Stimulated activated naive CD8-positive, alpha-beta T cell treated with anti-CD3 and anti-CD28 coated beads, Interleukin-15, Interleukin-2, amounts not matched to agents 100 ng/mL and 50 ng/mL, for 24 hours (primary cell): ENCODE data around the gene PRSS48.
"Not testable (repeated sequence)": the region's sequence is repeated elsewhere in the genome, so short reads cannot be mapped to it uniquely, and the experiment has no call there.

Experiments
- H3K27ac Mint-ChIP-seq: one replicate; pipeline ENCODE4 v1.8.0; 2021; ENCODE audit warnings: mild to moderate bottlenecking, mixed read lengths
- H3K27me3 Mint-ChIP-seq: one replicate; pipeline ENCODE4 v1.8.0; 2021; ENCODE audit warnings: mixed read lengths
- H3K36me3 Mint-ChIP-seq: one replicate; pipeline ENCODE4 v1.8.0; 2021; ENCODE audit warnings: low read depth, mixed read lengths
- H3K4me1 Mint-ChIP-seq: one replicate; pipeline ENCODE4 v1.8.0; 2021; ENCODE audit warnings: low read depth, mixed read lengths
- H3K4me3 Mint-ChIP-seq: one replicate; pipeline ENCODE4 v1.8.0; 2021; ENCODE audit warnings: mild to moderate bottlenecking, mixed read lengths
- H3K9me3 Mint-ChIP-seq: one replicate; pipeline ENCODE4 v1.8.0; 2021; ENCODE audit warnings: mixed read lengths

Gene PRSS48, protein sequence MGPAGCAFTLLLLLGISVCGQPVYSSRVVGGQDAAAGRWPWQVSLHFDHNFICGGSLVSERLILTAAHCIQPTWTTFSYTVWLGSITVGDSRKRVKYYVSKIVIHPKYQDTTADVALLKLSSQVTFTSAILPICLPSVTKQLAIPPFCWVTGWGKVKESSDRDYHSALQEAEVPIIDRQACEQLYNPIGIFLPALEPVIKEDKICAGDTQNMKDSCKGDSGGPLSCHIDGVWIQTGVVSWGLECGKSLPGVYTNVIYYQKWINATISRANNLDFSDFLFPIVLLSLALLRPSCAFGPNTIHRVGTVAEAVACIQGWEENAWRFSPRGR

DNA sequence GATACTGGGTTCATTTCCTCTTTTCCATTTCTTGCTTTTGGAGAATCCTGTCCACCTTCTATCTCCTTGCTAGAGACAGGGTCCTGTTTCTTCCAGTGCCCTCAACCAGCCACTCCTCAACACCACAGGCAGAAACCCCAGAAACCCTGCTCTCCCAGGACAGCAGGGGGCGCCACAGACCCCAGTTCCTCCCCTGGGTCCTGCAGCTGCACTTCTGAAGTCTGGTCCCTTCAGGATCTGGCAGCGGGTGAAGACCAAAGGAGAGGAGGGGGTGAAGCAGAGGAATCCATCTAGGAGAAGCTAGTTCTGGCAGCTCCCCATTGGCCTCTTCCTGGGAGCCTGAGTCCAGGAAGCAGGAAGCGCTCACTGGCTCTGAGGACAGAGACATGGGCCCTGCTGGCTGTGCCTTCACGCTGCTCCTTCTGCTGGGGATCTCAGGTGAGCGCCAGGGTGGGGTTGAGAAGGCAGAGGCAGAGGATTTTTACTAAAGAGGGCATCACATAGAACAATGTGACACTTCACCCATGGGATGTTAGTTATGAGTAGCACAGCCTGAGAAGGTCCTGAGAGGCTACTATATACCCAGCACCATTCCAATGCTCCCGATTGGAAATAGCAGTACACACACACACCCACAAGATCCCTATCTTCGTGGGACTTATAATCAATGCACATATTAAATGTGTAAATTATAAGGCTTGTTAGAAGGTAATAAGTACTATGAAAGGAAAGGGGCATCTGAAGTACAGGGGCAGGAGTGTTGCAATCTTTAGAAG, at the start of gene PRSS48:
PRSS48 (plus strand) TSS at position 375 of the 776 bp plus-strand sequence; CDS start at position 387, 12 bp downstream.
- Mint-ChIP-seq H3K36me3 (no peaks in the 10 kb centered on the region), H3K4me1 (no peaks in the 10 kb centered on the region), H3K27ac (no peak within 1 kb of the TSS), H3K4me3 (no peak within 1 kb of the TSS), H3K9me3 (no peaks in the 10 kb centered on the region), H3K27me3 (peaks cover 10% of the 10 kb centered on the region)

DNA sequence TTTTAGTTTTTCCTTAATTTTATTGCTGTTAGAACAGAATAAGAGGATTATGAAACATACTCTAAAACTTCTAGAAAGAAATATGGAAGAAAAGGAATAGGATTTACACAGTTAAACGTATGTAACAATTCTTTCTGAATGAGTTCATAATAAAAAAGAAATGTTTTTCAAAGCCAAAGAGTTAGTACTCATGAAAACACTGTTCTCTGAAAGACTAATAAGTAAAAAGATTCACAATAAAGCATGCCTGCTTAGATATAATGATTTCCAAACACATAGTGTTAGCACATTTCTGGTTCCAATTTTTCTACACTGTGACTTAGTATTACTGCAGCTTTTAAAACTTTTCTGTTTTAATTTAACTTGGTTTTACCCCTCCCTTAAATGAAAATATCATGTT, 49.8 kb upstream of the PRSS48 start:
- Mint-ChIP-seq H3K27me3 (peaks cover 29% of the 10 kb centered on the region), H3K9me3 (no peaks in the 10 kb centered on the region), H3K4me3 (no peak overlapping the region), H3K27ac (no peak overlapping the region), H3K4me1 (no peaks in the 10 kb centered on the region), H3K36me3 (no peaks in the 10 kb centered on the region)

DNA sequence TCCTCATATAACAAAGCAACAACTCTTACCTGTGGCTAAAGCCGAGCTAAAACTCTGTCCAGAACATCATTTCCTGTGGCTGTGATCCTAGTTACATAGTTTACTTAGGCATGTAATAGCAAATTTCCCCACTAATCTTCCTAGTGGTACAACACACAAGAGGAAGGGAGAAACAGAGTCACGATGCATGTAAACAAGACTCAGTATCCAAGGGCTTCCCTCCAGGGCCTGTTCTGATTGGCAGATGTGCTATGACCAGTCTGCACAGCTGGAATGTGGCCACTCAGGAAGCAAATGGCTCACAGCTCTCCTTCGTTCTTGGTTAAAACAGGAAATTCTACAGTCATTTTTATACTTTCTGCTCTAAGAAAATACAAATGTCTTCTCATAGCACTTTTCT, 49.2 kb upstream of the PRSS48 start:
- H3K27me3 Mint-ChIP-seq: peaks cover 28% of the 10 kb centered on the region
- no peaks in the 10 kb centered on the region for H3K4me1 Mint-ChIP-seq
- H3K4me3 Mint-ChIP-seq: no peak overlapping the region
- H3K9me3 Mint-ChIP-seq: no peaks in the 10 kb centered on the region
- no peak overlapping the region for H3K27ac Mint-ChIP-seq
- no peaks in the 10 kb centered on the region for H3K36me3 Mint-ChIP-seq

DNA sequence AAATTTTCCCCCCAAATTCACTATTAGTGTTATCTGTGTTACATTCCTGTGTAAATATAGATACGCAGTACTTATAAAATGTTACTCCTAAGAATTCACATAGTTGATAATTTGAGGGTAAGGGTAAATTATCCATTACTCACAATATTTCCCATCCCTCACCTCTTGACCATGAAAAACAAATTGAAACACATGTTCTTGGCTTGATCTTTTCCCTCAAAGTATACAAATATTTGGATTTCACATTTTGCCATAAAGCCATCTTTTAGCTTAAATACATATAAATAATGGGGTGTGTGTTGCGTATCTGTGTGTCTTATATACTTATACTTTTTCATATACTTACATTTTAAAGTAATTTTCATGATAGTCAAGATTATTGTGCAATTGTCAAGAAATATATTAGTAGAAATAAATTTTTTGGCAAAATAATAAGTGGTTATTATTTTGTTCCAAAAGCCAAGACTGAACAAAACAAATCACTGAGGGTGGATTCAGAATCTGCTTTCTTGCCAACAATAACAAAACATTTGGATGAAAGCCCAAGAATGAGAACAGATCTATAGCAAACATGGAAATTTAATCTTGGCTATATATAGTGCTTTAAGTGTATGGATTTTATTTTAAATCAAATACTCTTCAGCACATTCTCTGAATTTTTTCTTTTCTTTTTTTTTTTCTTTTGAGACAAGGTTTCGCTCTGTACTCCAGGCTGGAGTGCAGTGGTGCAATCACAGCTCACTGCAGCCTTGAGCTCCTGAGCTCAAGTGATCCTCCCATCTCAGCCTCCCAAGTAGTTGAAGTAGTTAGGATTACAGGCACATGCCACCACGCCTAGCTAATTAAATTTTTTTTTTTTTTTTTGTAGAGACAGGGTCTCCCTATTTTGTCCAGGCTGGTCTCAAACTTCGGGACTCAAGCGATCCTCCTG, 48.5 kb upstream of the PRSS48 start:
- H3K4me3 Mint-ChIP-seq: no peak overlapping the region
- H3K4me1 Mint-ChIP-seq: no peaks in the 10 kb centered on the region
- no peaks in the 10 kb centered on the region for H3K9me3 Mint-ChIP-seq
- H3K27me3 Mint-ChIP-seq: peaks cover 22% of the 10 kb centered on the region
- no peaks in the 10 kb centered on the region for H3K36me3 Mint-ChIP-seq
- H3K27ac Mint-ChIP-seq: no peak overlapping the region

DNA sequence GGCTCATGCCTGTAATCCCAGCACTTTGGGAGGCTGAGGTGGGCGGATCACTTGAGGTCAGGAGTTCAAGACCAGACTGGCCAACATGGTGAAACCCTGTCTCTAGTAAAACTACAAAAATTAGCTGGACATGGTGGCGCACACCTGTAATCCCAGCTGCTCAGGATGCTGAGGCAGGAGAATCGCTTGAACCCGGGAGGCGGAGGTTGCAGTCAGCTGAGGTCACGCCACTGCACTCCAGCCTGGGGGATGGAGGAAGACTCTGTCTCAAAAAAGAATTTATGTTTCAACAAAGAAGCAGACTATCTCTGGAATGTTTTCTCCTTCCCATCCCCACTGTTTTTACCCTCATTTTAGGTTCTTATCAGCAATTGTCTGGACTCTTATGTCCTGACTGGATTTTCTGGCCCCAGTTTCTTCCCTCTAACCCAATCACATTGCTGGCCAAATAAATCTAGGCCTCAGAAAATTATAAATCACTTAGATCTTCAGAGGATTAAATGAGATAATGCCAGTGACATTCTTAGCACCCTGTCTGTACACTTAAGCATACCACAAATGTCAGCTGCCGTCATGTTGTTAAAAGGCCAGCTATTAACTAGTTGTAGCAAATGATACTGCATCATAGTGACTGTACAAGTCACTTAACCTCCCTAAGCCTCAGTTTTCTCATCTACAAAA, 44.9 kb upstream of the PRSS48 start:
- Mint-ChIP-seq H3K4me3 (no peak overlapping the region), H3K36me3 (no peaks in the 10 kb centered on the region), H3K9me3 (no peaks in the 10 kb centered on the region), H3K27ac (no peak overlapping the region), H3K27me3 (peaks cover 9% of the 10 kb centered on the region), H3K4me1 (no peaks in the 10 kb centered on the region)

DNA sequence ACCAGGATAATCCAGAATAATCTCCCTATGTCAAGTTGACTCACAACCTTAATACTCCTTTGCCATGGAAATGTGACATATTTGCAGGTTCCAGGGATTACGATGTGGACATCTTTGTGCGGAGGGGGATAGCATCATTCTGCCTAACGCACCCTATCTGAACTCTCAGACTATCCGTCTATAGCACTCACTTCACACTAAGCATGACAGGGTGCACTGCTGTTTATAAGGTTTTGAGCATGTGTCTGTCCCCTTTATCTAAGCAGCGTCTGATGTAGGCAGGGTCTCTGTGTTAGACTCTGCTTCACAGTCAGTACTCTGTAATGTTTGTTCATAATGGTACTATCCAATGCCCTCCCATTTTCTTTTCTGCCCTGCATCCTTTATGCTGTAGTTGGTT, 43.4 kb upstream of the PRSS48 start:
- Mint-ChIP-seq H3K27me3 (peaks cover 8% of the 10 kb centered on the region), H3K4me1 (no peaks in the 10 kb centered on the region), H3K27ac (no peak overlapping the region), H3K9me3 (no peaks in the 10 kb centered on the region), H3K36me3 (no peaks in the 10 kb centered on the region), H3K4me3 (no peak overlapping the region)

DNA sequence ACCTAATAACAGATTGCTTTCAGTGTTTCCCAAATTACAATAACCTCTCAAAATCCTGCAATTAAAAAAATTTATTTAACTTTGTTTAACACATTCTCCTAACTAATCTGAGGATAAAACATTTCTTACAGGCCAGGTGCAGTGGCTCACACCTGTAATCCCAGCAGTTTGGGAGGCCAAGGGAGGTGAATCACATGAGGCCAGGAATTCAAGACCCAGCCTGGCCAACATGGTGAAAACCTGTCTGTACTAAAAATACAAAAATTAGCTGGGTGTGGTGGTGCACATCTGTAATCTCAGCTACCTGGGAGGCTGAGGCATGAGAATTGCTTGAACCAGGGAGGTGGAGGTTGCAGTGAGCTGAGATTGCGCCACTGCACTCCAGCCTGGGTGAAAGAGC, 41.6 kb upstream of the PRSS48 start:
- not testable (repeated sequence) for H3K4me1 Mint-ChIP-seq, H3K27ac Mint-ChIP-seq, H3K4me3 Mint-ChIP-seq, H3K36me3 Mint-ChIP-seq, H3K9me3 Mint-ChIP-seq
- H3K27me3 Mint-ChIP-seq: peaks cover 12% of the 10 kb centered on the region

DNA sequence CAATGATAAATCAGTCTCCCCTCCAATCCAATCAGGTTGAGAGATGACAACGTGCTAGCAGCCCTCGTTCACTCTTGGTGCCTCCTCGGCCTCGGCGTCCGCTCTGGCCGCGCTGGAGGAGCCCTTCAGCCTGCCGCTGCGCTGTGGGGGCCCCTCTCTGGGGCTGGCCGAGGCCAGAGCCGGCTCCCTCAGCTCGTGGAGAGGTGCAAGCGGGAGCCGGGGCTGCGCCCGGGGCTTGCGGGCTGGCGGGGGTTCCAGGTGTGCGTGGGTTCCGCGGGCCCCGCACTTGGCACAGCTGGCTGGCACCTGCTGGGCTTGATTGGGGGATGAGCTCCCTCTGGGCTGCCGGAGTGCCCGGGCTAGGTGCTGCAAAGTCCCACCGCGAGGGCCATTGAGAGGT, 40.9 kb upstream of the PRSS48 start:
- H3K27ac Mint-ChIP-seq: no peak overlapping the region

DNA sequence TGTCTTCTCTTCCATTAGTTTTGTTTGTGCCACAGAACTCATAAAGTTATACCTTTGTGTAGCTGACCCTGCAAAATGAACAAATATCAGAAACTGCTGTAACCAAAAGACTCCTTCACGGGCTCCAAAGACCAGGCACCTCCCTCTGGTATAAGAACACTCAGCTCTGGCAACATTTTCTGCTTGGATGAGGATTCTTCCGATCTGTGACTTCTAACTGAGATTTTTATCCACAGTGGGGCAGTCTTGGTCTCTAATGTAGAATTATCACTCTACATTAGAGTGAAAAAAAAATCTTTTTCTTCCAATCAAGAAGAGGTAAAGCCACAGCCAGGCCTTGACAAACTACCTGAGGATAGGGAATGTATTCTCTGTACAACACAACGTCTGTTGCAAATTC, 38.5 kb upstream of the PRSS48 start:
- Mint-ChIP-seq H3K27ac (no peak overlapping the region), H3K27me3 (peaks cover 13% of the 10 kb centered on the region), H3K4me3 (no peak overlapping the region), H3K36me3 (no peaks in the 10 kb centered on the region), H3K4me1 (no peaks in the 10 kb centered on the region), H3K9me3 (no peaks in the 10 kb centered on the region)

More for the DNA sequence above, 40.9 kb upstream of the PRSS48 start:
- H3K4me1 Mint-ChIP-seq: no peaks in the 10 kb centered on the region
- H3K9me3 Mint-ChIP-seq: no peaks in the 10 kb centered on the region
- peaks cover 12% of the 10 kb centered on the region for H3K27me3 Mint-ChIP-seq
- H3K36me3 Mint-ChIP-seq: no peaks in the 10 kb centered on the region
- no peak overlapping the region for H3K4me3 Mint-ChIP-seq

DNA sequence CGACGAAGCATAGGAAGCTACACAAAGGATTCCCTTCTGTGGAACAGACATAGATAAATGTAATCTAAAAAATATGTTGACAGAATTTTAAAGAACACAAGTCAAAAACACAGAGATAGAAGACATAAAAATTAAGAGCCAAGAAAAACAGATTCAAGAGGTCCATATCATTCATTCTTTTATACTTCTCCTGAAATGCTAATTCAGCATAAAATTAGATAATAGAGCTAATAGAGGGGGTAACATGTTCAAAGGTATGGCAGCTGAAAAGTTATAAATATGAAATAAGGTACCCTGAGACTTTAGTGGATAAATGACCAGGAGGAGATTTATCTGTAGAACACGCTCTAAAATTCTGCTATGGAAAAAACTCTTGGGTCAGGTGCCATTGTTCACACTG, 37.4 kb upstream of the PRSS48 start:
- H3K4me1 Mint-ChIP-seq: no peaks in the 10 kb centered on the region
- H3K9me3 Mint-ChIP-seq: no peaks in the 10 kb centered on the region
- H3K4me3 Mint-ChIP-seq: no peak overlapping the region
- H3K36me3 Mint-ChIP-seq: no peaks in the 10 kb centered on the region
- H3K27me3 Mint-ChIP-seq: peaks cover 21% of the 10 kb centered on the region
- no peak overlapping the region for H3K27ac Mint-ChIP-seq

DNA sequence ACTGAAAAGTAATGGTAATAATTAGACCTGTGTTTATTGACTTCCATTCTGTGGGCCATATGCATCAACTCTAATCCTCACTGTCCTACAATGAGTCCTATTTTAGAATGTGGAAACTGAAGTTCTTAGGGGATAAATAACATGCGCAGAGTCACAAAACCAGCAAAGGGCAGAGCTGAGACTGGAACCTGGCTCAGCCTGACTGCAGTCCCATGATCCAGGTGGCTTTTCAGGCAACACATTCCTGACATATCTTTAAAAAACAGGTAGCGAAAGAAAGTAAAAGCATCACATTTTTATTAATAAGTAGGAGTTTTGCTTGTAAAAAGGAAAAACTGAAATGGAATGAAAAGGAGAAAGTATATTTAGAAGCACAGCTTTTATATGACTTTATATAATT, 34.7 kb upstream of the PRSS48 start:
- Mint-ChIP-seq H3K4me3 (no peak overlapping the region), H3K9me3 (no peaks in the 10 kb centered on the region), H3K27me3 (peaks cover 24% of the 10 kb centered on the region), H3K4me1 (no peaks in the 10 kb centered on the region), H3K36me3 (no peaks in the 10 kb centered on the region), H3K27ac (no peak overlapping the region)

DNA sequence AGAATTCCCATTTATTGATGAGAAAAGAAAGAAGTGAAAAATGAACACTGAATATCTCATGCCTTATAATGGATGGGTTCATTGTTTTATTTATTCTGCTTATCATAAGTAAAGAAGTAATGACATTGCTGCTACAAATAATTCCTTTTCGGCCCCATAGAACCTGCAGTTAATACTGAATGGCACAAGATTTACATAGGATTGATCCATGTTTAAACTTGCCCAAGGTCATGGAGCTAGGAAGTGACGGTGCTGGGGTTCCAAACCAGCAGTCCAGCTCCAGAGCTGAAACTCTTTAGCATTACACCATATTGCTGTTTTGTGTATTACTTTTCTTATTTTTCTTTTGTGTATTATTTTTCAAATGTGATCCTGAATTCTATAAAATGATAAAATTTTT, 30.2 kb upstream of the PRSS48 start:
- Mint-ChIP-seq H3K4me3 (no peak overlapping the region), H3K9me3 (no peaks in the 10 kb centered on the region), H3K27ac (no peak overlapping the region), H3K36me3 (no peaks in the 10 kb centered on the region), H3K27me3 (peaks cover 16% of the 10 kb centered on the region), H3K4me1 (no peaks in the 10 kb centered on the region)

DNA sequence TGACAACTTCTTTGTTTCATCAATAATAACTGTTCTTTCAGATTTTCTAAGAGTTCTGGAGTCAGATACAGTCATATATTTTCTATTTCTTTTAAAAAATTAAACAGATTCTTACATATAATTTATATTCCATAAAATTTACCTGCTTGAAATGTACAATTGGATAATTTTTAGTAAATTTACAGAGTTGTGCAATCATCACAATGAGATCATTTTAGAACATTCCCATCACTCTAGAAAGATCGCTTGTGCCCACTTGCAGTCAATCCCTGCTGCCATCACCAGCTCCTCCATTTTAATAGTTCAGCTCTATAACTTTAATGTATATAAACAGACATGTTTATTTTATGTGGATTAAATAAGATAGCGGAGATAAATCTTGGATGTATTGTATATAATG, 29.6 kb upstream of the PRSS48 start:
- H3K27me3 Mint-ChIP-seq: peaks cover 16% of the 10 kb centered on the region
- no peaks in the 10 kb centered on the region for H3K36me3 Mint-ChIP-seq
- H3K4me3 Mint-ChIP-seq: no peak overlapping the region
- no peaks in the 10 kb centered on the region for H3K9me3 Mint-ChIP-seq
- no peak overlapping the region for H3K27ac Mint-ChIP-seq
- no peaks in the 10 kb centered on the region for H3K4me1 Mint-ChIP-seq

DNA sequence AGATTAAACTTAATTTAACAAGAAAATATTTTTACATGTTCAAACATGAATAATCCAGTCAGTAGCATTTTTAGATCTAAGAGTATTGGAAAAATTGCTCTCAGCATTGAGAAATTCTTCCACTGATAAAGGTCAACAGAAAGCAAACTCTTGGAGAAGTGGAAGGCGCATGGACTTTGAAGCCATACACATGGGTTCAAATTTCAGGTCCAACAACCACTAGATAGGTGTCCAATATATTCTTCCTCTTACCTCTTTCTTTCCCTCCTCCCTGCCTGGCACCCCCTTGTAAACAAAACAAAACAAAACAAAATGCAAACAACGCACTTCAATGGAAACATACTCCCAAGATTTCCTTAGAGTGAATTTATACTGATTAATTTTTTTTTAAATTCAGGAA, 28.4 kb upstream of the PRSS48 start:
- Mint-ChIP-seq H3K4me1 (no peaks in the 10 kb centered on the region), H3K36me3 (no peaks in the 10 kb centered on the region)

More for the DNA sequence above, 28.4 kb upstream of the PRSS48 start:
- Mint-ChIP-seq H3K27ac (no peak overlapping the region), H3K27me3 (peaks cover 15% of the 10 kb centered on the region), H3K9me3 (no peaks in the 10 kb centered on the region), H3K4me3 (no peak overlapping the region)
